Skeletal muscle cell (primary cell): ENCODE results near the gene TBC1D17.

Experiments
- DNase-seq: peaks from one replicate; pipeline ENCODE4 v3.0.0-alpha.2; 2010; ENCODE audit warnings: low read depth
- H3K4me3 ChIP-seq: 2 replicates; pipeline ENCODE4 v1.5.1; 2011; ENCODE audit warnings: low read depth, mild to moderate bottlenecking, control low read depth, low read length, moderate library complexity

The TBC1D17 gene

DNA sequence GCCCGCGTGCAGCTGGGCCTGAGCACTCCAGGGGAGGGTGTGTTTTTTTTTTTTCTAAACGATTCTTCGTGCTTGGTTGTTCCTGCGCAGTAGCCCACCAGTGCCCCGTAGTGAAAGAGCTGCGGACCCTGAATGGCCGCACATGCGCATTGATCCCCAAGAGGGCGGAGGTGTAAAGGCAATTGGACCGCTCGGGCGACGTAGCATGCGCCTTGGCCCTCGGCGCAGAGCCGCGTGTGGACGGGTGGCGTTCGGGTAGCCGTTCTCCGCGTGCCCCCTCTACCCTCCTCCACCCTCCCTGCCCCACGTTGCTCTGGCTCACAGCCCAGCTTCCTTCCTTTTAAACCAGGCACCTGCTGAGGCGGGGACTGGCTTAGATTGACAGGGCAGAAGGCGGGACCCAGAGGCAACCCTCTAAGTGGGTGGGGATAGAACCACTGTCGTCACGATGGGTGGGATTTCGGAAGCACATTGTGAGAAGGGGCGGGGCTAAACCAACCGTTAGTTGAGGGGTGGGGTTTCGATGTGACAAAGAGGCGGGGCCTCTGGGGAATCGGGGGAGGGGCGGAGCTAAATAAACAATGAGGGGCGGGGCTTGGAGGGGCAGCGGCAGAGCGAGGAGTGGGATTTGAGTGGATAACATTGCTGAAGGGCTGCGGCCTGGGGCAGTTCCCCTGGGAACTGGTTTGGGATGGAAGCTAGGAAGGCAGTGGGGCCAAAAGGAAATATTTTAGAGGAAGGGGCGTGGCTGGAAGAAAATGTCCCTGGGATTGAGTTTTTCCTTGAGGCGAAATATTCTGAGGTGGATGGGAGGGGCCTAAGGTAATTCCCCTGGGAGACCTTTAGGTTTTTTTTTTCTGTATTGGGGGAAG lies 52.3 kb downstream of the TBC1D17 start:
- peak overlapping the region; percentile 90 for H3K4me3 ChIP-seq
- DNase-seq: peak; percentile 86

DNA sequence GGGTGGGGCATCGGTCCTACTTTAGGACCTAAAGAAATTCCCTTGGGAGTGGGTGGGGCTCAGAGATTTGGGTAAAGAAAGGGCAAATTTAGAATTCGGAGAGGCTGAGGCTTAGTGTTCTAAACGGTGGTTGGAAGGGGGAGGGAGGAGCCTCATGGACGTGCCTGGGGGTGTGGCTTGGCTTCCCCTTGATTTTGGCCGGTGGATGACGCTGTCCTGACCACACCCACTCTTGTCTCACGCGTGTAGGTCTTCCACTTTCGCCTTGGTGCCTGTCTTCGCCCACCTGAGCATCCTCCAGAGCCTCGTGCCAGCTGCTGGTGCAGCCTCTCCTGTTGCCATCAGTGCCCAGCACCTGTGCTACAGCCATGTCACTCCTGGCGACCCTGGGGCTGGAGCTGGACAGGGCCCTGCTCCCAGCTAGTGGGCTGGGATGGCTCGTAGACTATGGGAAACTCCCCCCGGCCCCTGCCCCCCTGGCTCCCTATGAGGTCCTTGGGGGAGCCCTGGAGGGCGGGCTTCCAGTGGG lies 53.0 kb downstream of the TBC1D17 start:
- DNase-seq: no peak
- peak overlapping the region; percentile 90 for H3K4me3 ChIP-seq

DNA sequence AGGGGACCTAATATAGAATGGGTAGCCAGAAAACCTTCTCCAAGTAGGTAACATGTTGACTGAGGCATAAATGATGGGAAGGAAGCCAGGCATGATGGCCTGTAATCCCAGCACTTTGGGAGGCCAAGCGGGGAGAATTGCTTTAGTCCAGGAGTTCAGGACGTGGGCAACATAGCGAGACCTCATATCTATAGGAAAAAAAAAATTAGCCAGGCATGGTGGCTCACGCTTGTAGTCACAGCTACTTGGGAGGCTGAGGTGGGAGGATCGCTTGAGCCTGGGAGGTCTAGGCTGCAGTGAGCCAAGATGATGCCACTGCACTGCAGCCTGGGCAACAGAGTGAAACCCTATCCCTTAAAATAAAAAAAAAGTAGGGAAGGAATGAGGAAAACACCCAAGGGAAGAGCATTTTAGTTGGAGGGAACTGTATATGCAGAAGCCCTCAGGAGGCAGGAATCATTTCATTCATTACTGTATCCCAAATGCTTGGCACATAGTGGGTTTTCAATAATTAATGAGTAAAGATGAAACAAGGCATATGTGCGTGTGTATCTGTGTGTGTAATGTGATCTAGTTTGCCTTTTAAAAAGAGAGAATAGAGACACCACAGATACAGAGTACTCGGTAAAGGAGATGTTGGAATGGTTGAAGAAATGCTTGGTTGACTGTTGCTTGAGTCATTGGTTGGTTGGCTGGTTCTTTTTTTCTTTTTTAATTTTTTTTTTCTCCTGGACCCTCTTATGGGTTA lies 54.0 kb downstream of the TBC1D17 start:
- H3K4me3 ChIP-seq: peak overlapping the region; percentile 90
- DNase-seq: no peak

DNA sequence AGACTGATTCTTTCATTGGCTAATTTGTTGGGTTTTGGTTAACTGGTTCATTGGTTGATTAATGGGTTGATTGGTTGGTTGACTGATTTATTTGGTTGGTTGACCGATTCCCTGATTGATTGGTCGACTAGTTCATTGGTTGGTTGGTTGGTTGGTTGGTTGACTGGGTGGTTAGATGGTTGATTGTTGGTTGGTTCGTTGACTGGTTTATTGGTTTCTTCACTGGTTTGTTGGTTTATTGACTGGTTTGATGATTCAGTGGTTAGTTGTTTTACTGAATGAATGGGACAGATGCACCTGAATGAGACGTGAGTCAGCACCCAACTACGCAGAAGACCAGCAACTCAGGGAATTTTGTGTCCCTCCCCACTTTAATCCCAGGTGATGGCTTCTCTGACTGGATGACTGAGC lies 54.5 kb downstream of the TBC1D17 start:
- DNase-seq: no peak
- H3K4me3 ChIP-seq: no peak overlapping the region

DNA sequence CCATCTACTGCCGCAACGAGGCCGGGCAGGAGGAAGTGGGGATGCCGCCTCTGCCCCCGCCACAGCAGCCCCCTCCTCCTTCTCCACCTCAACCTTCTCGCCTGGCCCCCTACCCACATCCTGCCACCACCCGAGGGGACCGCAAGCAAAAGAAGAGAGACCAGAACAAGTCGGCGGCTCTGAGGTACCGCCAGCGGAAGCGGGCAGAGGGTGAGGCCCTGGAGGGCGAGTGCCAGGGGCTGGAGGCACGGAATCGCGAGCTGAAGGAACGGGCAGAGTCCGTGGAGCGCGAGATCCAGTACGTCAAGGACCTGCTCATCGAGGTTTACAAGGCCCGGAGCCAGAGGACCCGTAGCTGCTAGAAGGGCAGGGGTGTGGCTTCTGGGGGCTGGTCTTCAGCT lies 55.2 kb downstream of the TBC1D17 start:
- no peak for DNase-seq
- no peak overlapping the region for H3K4me3 ChIP-seq

DNA sequence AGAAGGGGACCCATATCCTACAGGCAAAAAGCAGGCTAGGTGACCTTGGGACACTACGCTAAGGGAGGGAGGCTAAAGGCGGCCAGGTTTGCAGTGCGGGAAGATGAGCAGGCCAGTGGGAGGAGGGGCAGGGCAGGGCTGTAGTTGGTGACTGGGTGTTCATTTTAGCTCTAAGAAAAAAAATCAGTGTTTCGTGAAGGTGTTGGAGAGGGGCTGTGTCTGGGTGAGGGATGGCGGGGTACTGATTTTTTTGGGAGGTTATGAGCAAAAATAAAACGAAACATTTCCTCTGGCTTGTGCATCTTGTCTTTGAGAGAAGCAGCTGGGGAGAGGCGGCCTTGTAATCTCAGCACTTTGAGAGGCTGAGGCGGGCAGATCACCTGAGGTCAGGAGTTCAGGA lies 56.1 kb downstream of the TBC1D17 start:
- DNase-seq: no peak
- H3K4me3 ChIP-seq: no peak overlapping the region

DNA sequence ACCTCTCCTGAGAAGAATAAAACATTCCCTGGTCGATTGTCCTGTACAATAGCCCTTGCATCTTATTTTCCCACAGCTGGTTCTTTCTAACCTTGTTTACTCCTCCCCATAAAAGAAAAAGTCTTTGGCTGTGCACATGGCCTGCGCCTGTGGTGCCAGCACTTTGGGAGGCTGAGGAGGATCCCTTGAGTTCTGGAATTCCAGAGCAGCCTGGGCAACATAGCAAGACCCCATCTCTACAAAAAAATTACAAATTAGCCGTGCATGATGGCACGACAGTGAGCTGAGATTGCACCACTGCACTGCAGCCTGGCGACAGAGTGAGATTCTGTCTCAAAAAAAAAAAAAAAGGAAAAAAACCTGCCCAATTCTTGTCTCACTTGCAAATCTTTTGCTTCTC lies 59.0 kb downstream of the TBC1D17 start:
- no peak overlapping the region for H3K4me3 ChIP-seq

DNA sequence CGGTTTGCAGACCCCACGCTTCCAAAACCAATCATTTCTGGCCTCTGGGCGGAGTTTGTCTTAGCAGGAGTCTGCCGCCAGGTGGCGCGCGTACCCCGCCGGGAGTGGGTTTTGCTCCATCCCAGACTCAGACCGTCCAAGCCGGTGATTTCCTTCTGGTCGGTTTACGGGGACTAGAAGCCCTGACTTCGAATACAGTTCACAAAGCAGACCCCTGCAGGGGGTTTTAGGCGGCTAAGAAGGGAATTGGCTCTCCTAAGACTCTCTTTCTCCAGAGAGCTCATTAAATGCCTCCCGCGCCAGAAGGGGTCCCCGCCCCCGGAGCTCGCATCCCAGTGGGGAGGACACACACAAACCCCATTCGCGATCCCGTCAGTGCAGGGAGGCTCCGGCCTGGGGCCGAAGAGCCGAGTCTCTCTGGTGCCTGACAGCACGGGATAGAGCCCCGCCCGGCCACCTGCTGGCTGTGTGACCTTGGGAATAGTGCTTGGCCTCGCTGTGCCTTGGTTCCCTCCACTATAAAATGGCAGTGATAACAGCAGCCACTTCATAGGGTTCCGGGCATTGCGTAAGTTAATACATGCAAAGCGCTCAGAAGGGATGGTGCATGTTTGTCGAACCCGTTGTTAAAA lies 60.4 kb downstream of the TBC1D17 start:
- DNase-seq: no peak
- H3K4me3 ChIP-seq: peak overlapping the region; percentile 6

More for the DNA sequence above, 59.0 kb downstream of the TBC1D17 start:
- DNase-seq: no peak
